Gastrocnemius medialis (tissue), 4 donors: Measurements from ENCODE around the gene CTU2. TPM values are rescaled to one million over a fixed set of nuclear protein-coding genes. Genes with fewer than 3 reads are reported as not detected.
A peak's percentile ranks its signal among the peaks of the same experiment; 100 is the strongest.

Experiments
- ATAC-seq, 2 donors: fragments of 150-250 bp; one replicate each; pipeline ENCODE4 v1.9.1; 2016
- DNase-seq, 2 donors: peaks; one replicate each; pipeline ENCODE4 v3.0.0-alpha.2; 2019
- H3K27ac ChIP-seq, 4 donors: fragments of 200-600 bp; sonication (generic); 1 replicate in 1 of 4; 2 replicates in 3 of 4; pipeline ENCODE4 v1.5.1; 2016 to 2018; ENCODE audit warnings: mild to moderate bottlenecking in 2 of 4, moderate library complexity in 1 of 4
- H3K27me3 ChIP-seq, 3 donors: fragments of 200-600 bp; sonication (generic) in 2 of 3; 1 replicate in 1 of 3; 2 replicates in 2 of 3; pipeline versions ENCODE4 v1.5.1 to v1.6.0; 2016 to 2019; ENCODE audit warnings: mild to moderate bottlenecking in 1 of 3, moderate library complexity in 1 of 3
- H3K36me3 ChIP-seq, 2 donors: fragments of 200-600 bp; sonication (generic) in 1 of 2; one replicate each; pipeline ENCODE4 v1.5.1; 2017 to 2018
- H3K4me1 ChIP-seq, 2 donors: fragments of 200-600 bp; sonication (generic) in 1 of 2; one replicate each; pipeline ENCODE4 v1.5.1; 2016 to 2017; ENCODE audit warnings: mild to moderate bottlenecking in 2 of 2
- H3K4me3 ChIP-seq, 4 donors: fragments of 200-600 bp; sonication (generic) in 3 of 4; 1 replicate in 1 of 4; 2 replicates in 3 of 4; pipeline ENCODE4 v1.5.1; 2016 to 2019; ENCODE audit warnings: mild to moderate bottlenecking in 2 of 4
- H3K9me3 ChIP-seq, 3 donors: fragments of 200-600 bp; sonication (generic) in 2 of 3; 1 replicate in 1 of 3; 2 replicates in 2 of 3; pipeline ENCODE4 v1.5.1; 2016 to 2019
- POLR2A ChIP-seq, 2 donors: fragments of 450-650 bp; IDR thresholded peaks; one replicate each; pipeline ENCODE4 v1.6.1; 2017; ENCODE audit warnings: antibody characterized with exemption in 2 of 2, mild to moderate bottlenecking in 2 of 2, moderate library complexity in 2 of 2
- in situ Hi-C, 4 donors: fragments of 200-750 bp; cut with MboI; loops; one replicate each; pipeline versions ENCODE4 v1.15.0 to v1.8.0; 2017; ENCODE audit warnings: low sequenced_read_pairs in 4 of 4
- intact Hi-C: fragments of 100-400 bp; cut with DNase I; formaldehyde crosslinking; loops from one replicate; pipeline ENCODE4 v1.15.1; 2023; ENCODE audit warnings: low total_unique reads
- total RNA-seq, 4 donors: library from RNA; depleted of rRNA; stranded (reverse); fragments of >200 nt; gene quantifications; one replicate each; pipeline versions ENCODE4 v1.1.0 to v1.2.3, GENCODE V29; 2016
- TF ChIP-seq, protein P1 (sequence below), 5 experiments: fragments of 450-650 bp in 3 of 5; fragments of 200-600 bp in 2 of 5; sonication (generic) in 2 of 5; IDR thresholded peaks in 4 of 5; conservative IDR thresholded peaks in 1 of 5; 1 replicate in 4 of 5; 2 replicates in 1 of 5; pipeline ENCODE4 v1.5.1; 2016 to 2019; ENCODE audit warnings: antibody characterized with exemption in 5 of 5, mild to moderate bottlenecking in 3 of 5, moderate library complexity in 3 of 5

Gene CTU2
- total RNA-seq, 4 donors from 2014 or later, result 11.1 to 17.7 (median 14.1) TPM

DNA sequence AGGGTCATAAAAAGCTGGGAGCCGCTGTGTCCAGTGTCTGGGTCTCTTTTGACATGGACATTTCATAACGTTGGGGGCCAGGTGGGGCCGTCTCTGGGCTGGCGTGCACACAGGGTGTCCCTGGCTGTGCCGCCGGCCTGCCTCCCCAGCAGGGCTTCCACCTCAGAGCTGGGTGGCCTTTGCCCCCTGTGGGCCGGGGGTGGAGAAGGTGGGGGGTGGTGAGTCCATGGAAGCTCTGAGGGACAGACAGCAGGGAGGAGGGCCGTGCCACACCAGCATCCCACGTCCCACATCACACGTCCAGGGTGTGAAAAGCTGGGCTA lies 19.1 kb upstream of the CTU2 start:
- TF ChIP-seq, protein P1, sequence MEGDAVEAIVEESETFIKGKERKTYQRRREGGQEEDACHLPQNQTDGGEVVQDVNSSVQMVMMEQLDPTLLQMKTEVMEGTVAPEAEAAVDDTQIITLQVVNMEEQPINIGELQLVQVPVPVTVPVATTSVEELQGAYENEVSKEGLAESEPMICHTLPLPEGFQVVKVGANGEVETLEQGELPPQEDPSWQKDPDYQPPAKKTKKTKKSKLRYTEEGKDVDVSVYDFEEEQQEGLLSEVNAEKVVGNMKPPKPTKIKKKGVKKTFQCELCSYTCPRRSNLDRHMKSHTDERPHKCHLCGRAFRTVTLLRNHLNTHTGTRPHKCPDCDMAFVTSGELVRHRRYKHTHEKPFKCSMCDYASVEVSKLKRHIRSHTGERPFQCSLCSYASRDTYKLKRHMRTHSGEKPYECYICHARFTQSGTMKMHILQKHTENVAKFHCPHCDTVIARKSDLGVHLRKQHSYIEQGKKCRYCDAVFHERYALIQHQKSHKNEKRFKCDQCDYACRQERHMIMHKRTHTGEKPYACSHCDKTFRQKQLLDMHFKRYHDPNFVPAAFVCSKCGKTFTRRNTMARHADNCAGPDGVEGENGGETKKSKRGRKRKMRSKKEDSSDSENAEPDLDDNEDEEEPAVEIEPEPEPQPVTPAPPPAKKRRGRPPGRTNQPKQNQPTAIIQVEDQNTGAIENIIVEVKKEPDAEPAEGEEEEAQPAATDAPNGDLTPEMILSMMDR (IDR thresholded peaks at IDR 0.05 in 4 of 5, conservative IDR thresholded peaks at IDR 0.05 in 1 of 5), result no peak
- no peak for TF ChIP-seq POLR2A (IDR thresholded peaks at IDR 0.05)
- Histone ChIP-seq H3K27me3 (no peaks in the 10 kb centered on the region), H3K9me3 (no peaks in the 10 kb centered on the region), H3K4me1 (peaks cover 16 to 31% of the 10 kb centered on the region in 2 donors), H3K4me3 (peak overlapping the region in 1 of 4 donors; percentile 68), H3K27ac (peak overlapping the region; percentile 82 to 96 (median 88)), H3K36me3 (no peaks in the 10 kb centered on the region)
- in situ Hi-C loops (no loop called here), intact Hi-C loops (loop anchor here (2.0 kb wide), 2 partner anchors 20 to 484 kb away; partner anchors contain the start of genes CDH15, CTU2 and RNF166)
- DNase-seq (no peak), ATAC-seq (no peak)

DNA sequence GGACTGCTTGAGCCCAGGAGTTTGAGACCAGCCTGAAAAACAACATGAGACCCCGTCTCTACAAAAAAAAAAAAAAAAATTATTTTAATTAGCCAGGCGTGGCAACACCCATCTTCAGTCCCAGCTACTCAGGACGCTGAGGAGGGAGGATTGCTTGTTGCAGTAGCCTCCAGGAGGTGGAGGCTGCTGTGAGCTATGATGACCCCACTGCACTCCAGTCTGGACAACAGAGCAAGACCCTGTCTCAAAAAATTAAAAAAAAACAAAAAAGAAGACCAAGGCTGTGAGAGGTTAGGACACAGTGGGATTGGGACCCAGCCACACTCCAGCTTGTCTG lies 18.7 kb upstream of the CTU2 start:
- TF ChIP-seq POLR2A (IDR thresholded peaks at IDR 0.05), result no peak
- TF ChIP-seq, protein P1 (IDR thresholded peaks at IDR 0.05 in 4 of 5, conservative IDR thresholded peaks at IDR 0.05 in 1 of 5), result no peak
- H3K9me3 ChIP-seq, result no peaks in the 10 kb centered on the region
- H3K4me1 ChIP-seq, result peaks cover 16 to 31% of the 10 kb centered on the region in 2 donors
- DNase-seq, result no peak
- in situ Hi-C loops, result no loop called here
- H3K4me3 ChIP-seq, result no peak overlapping the region
- intact Hi-C loops, result loop anchor here (2.0 kb wide), 2 partner anchors 19 to 483 kb away; partner anchors contain the start of genes CDH15, CTU2 and RNF166
- H3K27me3 ChIP-seq, result no peaks in the 10 kb centered on the region
- peak in 1 of 2 donors; percentile 0 for ATAC-seq
- no peaks in the 10 kb centered on the region for H3K36me3 ChIP-seq
- peak overlapping the region; percentile 82 to 96 (median 88) for H3K27ac ChIP-seq

DNA sequence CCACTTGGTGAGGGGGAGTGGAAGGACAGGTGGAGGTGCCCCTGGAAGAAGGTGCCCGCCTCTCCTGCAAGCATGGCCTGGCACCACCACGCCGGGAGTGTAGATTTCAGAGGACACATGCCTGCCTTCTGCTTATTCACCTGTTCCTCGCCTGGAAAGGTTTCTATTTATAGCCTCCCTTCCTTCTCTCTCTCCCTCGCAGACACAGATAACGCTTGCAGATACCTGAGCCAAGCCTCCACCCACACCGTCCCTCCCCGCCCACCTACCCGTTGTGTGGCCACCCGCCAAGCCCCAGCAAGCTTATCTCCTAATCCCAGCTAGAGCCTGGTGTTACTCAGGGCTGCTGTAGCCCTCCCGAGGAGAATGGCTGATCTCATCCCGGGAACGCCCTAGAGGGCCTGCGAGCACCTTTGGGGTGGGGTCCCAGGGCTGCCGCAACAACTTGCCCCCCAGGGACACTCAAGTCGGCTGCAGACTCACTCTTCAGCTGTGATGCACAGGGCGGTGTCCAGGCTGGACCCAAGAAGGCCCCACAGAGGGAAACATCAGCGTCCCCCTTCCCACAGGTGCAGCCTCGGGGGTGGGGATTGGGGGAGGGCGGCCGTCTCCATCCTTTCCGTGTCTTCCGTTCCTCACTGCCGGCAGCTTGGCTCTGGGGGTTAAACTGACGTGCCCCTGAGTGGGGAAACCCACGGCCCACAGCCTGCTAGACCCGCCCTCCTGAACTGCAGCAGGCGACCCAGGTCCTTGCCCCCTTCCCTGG lies 18.1 kb upstream of the CTU2 start:
- TF ChIP-seq POLR2A (IDR thresholded peaks at IDR 0.05), result peak; percentile 32 to 33
- TF ChIP-seq, protein P1 (IDR thresholded peaks at IDR 0.05 in 4 of 5, conservative IDR thresholded peaks at IDR 0.05 in 1 of 5), result no peak
- Histone ChIP-seq H3K36me3 (no peaks in the 10 kb centered on the region), H3K4me3 (no peak overlapping the region), H3K27ac (peak overlapping the region; percentile 82 to 96 (median 88)), H3K9me3 (no peaks in the 10 kb centered on the region), H3K4me1 (peaks cover 16 to 31% of the 10 kb centered on the region in 2 donors), H3K27me3 (no peaks in the 10 kb centered on the region)
- peak; percentile 61 to 80 for DNase-seq
- ATAC-seq, result peak; percentile 78 to 82
- in situ Hi-C loops, result no loop called here
- intact Hi-C loops, result no loop called here

DNA sequence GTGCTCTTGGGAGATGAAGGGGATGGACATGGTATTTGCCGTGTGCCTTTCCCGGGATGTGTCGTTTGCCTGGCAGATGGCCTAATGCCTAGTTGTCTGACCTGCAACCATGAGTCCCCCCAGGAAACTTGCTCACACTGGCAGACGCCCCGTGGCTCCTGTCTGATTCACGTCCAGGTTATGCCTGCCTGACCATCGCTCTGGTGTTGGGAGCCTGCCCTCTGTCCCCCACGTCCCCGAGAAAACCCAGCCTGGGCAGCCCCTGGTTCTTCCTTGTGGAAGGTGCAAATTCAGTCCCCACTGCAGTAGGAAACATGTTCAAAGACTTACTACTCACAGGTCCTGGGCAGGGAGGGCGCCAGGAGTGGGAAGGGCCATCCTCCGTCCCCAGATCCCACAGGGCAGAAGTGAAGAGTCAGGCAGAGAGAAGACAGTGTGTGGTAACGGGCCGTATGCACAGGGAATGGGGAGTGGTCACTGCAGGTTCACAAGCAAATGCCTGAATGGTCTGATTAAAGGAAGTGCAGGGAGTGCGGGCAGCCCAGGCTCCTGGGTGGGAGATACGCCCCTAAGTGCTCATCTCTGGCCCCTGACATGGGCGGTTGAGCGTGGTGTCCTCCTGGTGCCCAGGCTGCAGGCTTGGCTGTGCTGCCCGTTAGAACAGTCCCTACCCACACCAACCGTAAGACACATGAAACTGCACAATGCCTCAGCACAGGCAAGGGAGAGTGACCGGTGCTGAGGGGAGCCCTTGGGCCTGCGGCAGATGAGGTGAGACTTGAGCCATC lies 15.8 kb upstream of the CTU2 start:
- Histone ChIP-seq H3K4me1 (peaks cover 17 to 30% of the 10 kb centered on the region in 2 donors), H3K36me3 (no peaks in the 10 kb centered on the region), H3K4me3 (no peak overlapping the region), H3K27me3 (no peaks in the 10 kb centered on the region), H3K9me3 (no peaks in the 10 kb centered on the region), H3K27ac (no peak overlapping the region)
- TF ChIP-seq, protein P1 (IDR thresholded peaks at IDR 0.05 in 4 of 5, conservative IDR thresholded peaks at IDR 0.05 in 1 of 5), result no peak
- TF ChIP-seq POLR2A (IDR thresholded peaks at IDR 0.05), result no peak
- DNase-seq (no peak), ATAC-seq (no peak)
- intact Hi-C loops (no loop called here), in situ Hi-C loops (no loop called here)
